GM19351 (cell line): ENCODE measurements around the gene BCL11A.
"Not testable (repeated sequence)": the region's sequence is repeated elsewhere in the genome, so short reads cannot be mapped to it uniquely, and the experiment has no call there.

Source experiments
- ATAC-seq: cut with Tn5 transposase; IDR thresholded peaks from one replicate; pipeline ENCODE4 v1.9.1; 2021; ENCODE audit warnings: mild to moderate bottlenecking, moderate library complexity; ENCODE audit not compliant: unreplicated experiment

BCL11A gene

GRCh38 chr2:60440079-60440766 is 113.2 kb downstream of the BCL11A start:
- ATAC-seq: peak; percentile 27

DNA sequence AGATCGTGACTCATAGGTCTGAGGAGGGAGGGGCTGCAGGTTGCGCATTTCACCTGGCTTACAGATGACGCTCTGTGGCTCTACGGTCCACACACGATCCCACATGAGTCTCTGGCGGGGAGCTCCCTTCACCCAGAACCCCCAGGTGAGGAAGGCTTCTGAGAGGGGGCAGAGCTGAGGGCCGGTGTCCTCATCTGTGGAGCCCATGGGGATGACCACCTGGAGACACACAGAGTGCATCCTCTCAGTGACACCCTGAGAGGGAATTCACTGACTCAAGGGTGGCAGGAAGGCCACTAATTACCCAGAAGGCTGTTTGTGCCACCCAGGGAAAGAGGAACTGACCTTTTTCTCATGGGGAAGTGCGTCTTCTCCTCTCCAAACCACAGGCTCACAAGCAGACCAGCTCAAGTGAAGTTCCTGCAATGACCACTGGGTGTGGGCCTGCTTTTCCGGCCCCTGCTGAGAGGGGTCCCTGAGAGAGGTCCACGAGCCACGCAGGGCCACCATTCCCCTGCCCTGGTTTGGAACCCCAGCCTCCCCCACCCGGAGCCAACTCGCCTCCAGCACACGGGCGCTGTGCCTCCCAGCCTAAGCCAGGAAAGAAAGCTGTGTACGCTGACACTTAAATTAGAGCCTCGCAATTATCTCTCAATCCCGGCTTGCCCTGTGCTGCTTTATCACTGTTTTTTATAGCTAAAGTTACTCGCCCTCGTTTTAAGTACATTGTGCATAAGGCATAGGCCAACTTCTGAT is 114.1 kb downstream of the BCL11A start:
- ATAC-seq: peak; percentile 97

DNA sequence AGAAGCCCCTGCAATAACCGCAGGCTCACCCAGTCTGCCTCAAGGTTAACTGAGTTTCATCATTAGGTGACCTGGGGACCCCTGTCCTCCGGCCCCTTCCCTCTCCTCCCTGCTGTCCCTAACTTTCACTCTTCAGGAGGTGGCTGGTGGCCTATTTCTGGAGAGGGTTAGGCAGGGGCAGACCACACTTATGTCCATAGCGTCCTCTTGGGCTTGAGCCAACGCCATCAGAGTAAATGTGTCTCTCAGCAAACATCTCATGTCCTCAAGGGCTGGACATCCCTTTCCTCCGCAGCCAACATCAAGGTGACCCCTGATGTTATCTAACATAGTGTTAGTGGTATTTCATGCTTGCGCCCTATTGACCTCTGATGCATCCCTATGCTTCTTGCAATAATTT is 114.8 kb downstream of the BCL11A start:
- ATAC-seq: no peak

GRCh38 chr2:60438131-60438530 is 115.3 kb downstream of the BCL11A start:
- ATAC-seq: no peak

GRCh38 chr2:60437080-60437696 is 116.3 kb downstream of the BCL11A start:
- no peak for ATAC-seq

- no peak for ATAC-seq
Observed at GRCh38 chr2:60433018-60433596, 120.3 kb downstream of the BCL11A start.

GRCh38 chr2:60432035-60432601 is 121.3 kb downstream of the BCL11A start:
- no peak for ATAC-seq

DNA sequence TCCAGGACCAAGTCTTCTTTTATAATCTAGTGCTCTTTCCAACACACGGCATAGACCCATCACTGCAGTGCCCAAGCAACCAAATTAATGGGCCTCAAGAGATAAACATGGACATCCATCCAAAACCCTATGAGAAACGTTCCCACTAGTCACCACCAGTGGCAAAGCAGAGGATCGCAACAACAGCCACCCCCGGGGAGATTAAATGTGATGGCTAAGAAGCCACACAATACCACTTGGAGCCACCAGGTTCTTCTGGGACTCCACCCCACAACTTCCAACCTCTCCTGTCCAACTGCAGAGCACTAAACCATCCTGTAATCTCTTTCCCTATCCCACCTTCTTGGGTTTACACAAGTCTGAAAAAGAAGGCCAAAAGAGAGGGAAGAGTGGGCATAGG is 123.8 kb downstream of the BCL11A start:
- ATAC-seq: no peak

GRCh38 chr2:60426880-60427279 is 126.6 kb downstream of the BCL11A start:
- ATAC-seq: no peak

DNA sequence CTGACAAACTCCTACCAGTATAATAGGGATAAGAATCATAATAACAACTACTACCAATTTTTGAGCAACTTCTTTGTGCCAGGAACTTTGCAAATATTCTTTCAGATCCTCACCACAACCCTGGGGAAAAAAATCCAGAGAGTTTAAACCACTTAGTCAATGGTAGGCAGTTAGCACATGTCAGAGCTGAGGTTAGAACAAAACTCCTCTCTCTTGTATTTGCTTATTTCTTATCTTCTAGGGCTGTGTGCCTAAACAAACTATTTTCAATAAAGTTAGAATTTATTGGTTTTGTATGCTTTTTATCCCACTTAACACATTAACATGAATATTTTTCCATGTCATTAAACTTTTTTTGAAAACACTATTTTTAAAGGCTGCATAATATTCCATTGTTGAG is 127.1 kb downstream of the BCL11A start:
- no peak for ATAC-seq

GRCh38 chr2:60424233-60424632 is 129.2 kb downstream of the BCL11A start:
- no peak for ATAC-seq

GRCh38 chr2:60423505-60423904 is 129.9 kb downstream of the BCL11A start:
- no peak for ATAC-seq

GRCh38 chr2:60422826-60423483 is 130.5 kb downstream of the BCL11A start:
- ATAC-seq: no peak

DNA sequence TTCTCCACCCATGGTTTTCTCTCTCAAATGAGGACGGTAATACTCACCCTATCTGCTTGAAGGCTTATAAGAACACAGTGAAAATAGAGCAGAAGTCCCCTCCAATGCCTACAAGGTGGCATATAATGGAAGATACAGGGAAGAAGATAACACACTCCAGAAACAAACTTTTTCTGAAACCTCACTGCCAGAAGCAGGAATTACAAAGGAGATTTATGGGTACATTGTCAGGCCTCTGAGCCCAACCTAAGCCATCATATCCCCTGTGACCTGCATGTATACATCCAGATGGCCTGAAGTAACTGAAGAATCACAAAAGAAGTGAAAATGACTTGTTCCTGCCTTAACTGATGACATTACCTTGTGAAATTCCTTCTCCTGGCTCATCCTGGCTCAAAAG is 136.2 kb downstream of the BCL11A start:
- ATAC-seq: not testable (repeated sequence)

DNA sequence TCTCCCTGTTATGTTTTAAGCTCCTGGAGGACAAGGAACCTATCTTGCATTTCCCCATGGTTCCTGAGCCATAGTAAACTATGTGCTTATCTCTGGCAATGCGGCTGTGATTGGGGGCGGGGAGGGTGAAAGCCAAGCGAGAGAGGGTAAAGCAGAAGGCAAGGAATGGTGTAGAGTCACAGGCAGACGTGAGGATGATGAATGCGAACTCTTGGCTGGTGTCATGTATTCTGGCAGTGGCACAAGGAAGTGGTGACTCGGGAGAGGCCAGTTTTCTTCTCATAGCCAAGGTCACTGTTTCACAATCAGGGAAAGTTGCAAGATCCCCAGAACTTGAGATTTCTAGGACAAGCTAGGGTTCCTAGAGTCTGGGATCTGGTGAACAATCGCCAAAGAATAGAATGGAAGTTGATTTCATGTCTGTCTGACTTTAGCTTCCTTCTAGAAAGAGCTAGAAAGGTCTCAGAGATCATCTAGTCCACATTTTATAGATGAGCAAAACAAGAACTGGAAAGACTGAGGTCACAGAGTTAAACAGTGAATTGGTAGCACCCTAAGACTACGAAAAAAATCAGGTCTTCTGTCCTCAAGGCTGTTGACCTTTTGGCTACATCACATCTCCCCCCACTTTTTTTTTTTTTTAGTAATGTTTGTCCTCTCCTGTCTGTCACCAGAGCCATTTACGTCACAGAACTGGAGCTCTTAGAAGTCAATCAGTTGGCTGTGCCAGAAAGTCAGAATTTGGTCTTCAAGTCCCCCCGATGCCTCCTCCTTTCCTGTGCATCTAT is 137.0 kb downstream of the BCL11A start:
- ATAC-seq: no peak

GRCh38 chr2:60415814-60416213 is 137.6 kb downstream of the BCL11A start:
- no peak for ATAC-seq

DNA sequence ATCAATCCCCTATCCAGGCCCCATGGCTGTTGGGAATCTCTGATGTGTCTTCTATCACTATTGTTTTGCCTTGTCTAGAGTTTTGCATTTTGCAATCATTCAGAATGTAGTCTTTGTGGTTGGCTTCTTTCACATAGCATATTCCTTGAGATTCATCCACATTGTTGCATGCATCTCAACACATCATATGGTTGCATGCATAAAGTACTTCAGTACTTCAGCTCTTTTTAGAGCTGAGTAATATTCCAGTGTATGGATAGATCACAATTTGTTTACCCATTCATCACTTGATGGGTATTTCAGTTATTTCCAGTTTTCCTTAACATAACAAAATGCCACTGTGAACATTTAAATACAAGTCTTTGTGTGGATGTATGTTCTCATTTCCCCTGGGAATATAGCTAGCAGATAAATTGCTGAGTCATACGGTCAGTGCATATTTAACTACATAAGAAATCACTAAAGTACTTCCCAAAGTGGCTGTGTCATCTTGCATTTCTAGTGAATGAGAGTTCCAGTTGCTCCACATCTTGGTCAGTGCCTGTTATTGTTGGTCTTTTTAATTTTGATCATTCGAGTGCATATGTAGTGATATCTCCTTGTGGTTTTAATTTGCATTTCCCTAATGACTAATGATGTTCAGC is 138.8 kb downstream of the BCL11A start:
- ATAC-seq: no peak

- peak; percentile 80 for ATAC-seq
Observed at GRCh38 chr2:60413814-60414168, 139.7 kb downstream of the BCL11A start.

GRCh38 chr2:60413069-60413813 is 140.2 kb downstream of the BCL11A start:
- ATAC-seq: peak; percentile 37
